Measurements from ENCODE around the gene CBFA2T3.

- no peak for TF ChIP-seq CBX2 (IDR thresholded peaks at IDR 0.05; ENCODE audit: low read depth, low read length)
- no peak for TF ChIP-seq CBX2 (CRISPR knock-in tag; IDR thresholded peaks at IDR 0.05; ENCODE audit: low read depth)
- no peak for TF ChIP-seq EEA1 (CRISPR knock-in tag; IDR thresholded peaks at IDR 0.05; ENCODE audit: borderline replicate concordance)
- TF ChIP-seq SP1 (IDR thresholded peaks at IDR 0.05): no peak
- no peak for TF ChIP-seq SP1 (CRISPR knock-in tag; IDR thresholded peaks at IDR 0.05)
- TF ChIP-seq YY1 (IDR thresholded peaks at IDR 0.05; ENCODE audit: insufficient read depth, insufficient replicate concordance, low read depth, low read length): no peak
- TF ChIP-seq ZNF777 (CRISPR knock-in tag; IDR thresholded peaks at IDR 0.05): no peak
- TF ChIP-seq ZNF800 (CRISPR knock-in tag; IDR thresholded peaks at IDR 0.05): no peak
- no peak for TF ChIP-seq TARDBP (CRISPR knock-in tag; IDR thresholded peaks at IDR 0.05)
Measured at GRCh38 chr16:89013692-89014402, 36.8 kb upstream of the CBFA2T3 start.

Measured in HepG2 (cell line).